HEK293T (cell line): ENCODE results near the gene COP1.

Experiments
- BHLHE40 ChIP-seq: fragments of 450-650 bp; IDR thresholded peaks from 2 replicates; pipeline ENCODE4 v1.6.1; 2016; ENCODE audit warnings: mild to moderate bottlenecking, moderate library complexity, borderline replicate concordance
- ELF4 ChIP-seq: fragments of 450-650 bp; IDR thresholded peaks from 2 replicates; pipeline ENCODE4 v1.6.1; 2017; ENCODE audit warnings: antibody characterized with exemption
- FOXA1 ChIP-seq: fragments of 450-650 bp; IDR thresholded peaks from 2 replicates; pipeline ENCODE4 v1.6.1; 2016; ENCODE audit warnings: mild to moderate bottlenecking
- FOXK2 ChIP-seq: fragments of 450-650 bp; IDR thresholded peaks from 2 replicates; pipeline ENCODE4 v1.6.1; 2016; ENCODE audit warnings: mild to moderate bottlenecking
- HDGF ChIP-seq: fragments of 450-650 bp; IDR thresholded peaks from 2 replicates; pipeline ENCODE4 v1.6.1; 2017; ENCODE audit warnings: antibody characterized with exemption, borderline replicate concordance
- SP1 ChIP-seq: fragments of 450-650 bp; IDR thresholded peaks from 2 replicates; pipeline ENCODE4 v1.6.1; 2017
- SUZ12 ChIP-seq: fragments of 450-650 bp; IDR thresholded peaks from 2 replicates; pipeline ENCODE4 v1.6.1; 2016; ENCODE audit warnings: mild to moderate bottlenecking
- TF ChIP-seq, protein P1 (sequence below): fragments of 450-650 bp; IDR thresholded peaks from 2 replicates; pipeline ENCODE4 v1.6.1; 2016

DNA sequence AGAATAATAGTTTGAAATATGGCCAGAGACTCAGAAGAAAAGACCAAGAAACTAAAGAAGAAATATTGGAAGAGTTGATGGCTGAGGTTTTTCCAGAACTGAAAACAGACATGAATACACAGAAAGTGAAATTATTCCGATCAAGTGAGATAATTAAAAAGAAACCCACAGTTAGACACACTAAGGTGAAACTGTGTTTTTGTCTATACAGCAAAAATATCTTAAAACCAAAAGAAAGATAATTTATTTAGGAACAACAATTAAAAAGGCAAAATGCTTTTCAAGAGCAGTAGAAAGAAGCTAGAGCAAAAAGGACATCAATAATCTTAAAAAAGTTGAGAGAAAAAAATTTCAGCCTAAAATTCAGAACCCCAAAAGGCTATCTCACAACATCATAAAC, 116.3 kb downstream of the COP1 start:
- TF ChIP-seq BHLHE40 (no peak), ELF4 (no peak), SUZ12 (no peak), SP1 (no peak), HDGF (no peak), FOXK2 (no peak), FOXA1 (no peak)
- TF ChIP-seq, protein P1, sequence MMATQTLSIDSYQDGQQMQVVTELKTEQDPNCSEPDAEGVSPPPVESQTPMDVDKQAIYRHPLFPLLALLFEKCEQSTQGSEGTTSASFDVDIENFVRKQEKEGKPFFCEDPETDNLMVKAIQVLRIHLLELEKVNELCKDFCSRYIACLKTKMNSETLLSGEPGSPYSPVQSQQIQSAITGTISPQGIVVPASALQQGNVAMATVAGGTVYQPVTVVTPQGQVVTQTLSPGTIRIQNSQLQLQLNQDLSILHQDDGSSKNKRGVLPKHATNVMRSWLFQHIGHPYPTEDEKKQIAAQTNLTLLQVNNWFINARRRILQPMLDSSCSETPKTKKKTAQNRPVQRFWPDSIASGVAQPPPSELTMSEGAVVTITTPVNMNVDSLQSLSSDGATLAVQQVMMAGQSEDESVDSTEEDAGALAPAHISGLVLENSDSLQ, result no peak
